Measurements from ENCODE around the gene CFAP141.

The CFAP141 gene

DNA sequence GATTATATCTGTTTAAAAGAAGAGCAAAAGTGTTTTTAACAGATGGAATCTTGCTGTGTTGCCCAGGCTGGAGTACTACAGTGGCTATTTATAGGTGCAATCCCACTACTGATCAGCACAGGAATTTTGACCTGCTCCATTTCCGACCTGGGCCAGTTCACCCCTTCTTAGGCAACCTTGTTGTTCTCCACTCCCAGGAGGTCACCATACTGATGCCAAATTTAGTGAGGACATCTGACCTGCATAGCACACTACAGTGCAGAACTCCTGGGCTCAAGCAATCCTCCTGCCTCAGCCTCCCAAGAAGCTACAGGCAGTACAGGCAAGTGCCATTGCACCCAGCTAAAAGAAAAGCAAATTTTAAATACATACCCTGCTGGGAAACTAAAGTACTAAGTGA is 39.9 kb downstream of the CFAP141 start:
- Histone ChIP-seq H3K4me1 (ENCODE audit: control extremely low read depth in 1 of 4, control insufficient read depth in 4 of 4, insufficient read depth in 4 of 4, low read length in 3 of 4) (peaks cover 0 to 3% (median 0%) of the 10 kb centered on the region in 4 experiments), H3K4me3 (ENCODE audit: control insufficient read depth in 1 of 7, extremely low read depth in 1 of 7, insufficient read depth in 4 of 7, low read depth in 2 of 7, low read length in 6 of 7) (no peak overlapping the region), H3K9me3 (ENCODE audit: control extremely low read depth in 1 of 5, control insufficient read depth in 4 of 5, insufficient read depth in 2 of 5, low read depth in 1 of 5, low read length in 4 of 5) (no peaks in the 10 kb centered on the region), H3K27ac (ENCODE audit: insufficient read depth in 1 of 2, low read depth in 1 of 2, low read length in 2 of 2, poor library complexity in 1 of 2, severe bottlenecking in 2 of 2) (no peak overlapping the region), H3K27me3 (replicated peaks in 2 of 5; ENCODE audit: control insufficient read depth in 4 of 5, insufficient read depth in 5 of 5, low read length in 4 of 5) (no peaks in the 10 kb centered on the region), H3K36me3 (ENCODE audit: control insufficient read depth in 4 of 4, insufficient read depth in 4 of 4, low read length in 3 of 4) (peaks cover 40 to 95% (median 73%) of the 10 kb centered on the region in 4 experiments)
- 100% methylated on average over 1 of the region's 1 CpG for WGBS (ENCODE audit: insufficient coverage)
- CTCF ChIA-PET = interaction anchor here (1.6 to 2.2 kb wide), 2 partner anchors 9 to 11 kb away, joined by 4 to 5 read pairs; partner anchors contain the start of gene NUP210L
- POLR2A ChIA-PET = no interaction called here
- DNase-seq = no peak

DNA sequence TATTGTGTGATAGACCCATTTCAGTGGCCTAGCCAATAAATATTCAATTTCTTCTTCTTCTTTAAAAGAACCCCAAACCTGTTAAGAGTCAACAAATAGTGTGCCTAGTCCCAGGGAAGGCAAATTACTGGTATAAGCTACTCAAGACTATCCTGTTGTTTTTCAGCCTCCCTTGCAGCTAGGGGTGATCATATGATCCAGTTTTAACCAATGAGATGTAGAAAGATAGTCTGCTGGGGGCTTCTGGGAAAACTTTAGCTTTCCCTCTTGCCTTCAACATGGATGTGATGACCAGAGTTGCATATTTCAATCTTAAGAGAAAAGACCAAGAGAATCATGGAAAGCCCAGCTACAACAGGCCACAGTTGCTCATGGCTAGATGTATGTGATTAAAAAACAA is 46.6 kb downstream of the CFAP141 start:
- ChIA-PET POLR2A (interaction anchor here (0.6 kb wide), 1 partner anchor 179 kb away, joined by 3 read pairs; no protein-coding TSS in a partner anchor), CTCF (interaction anchor here (0.9 kb wide), 1 partner anchor 13 kb away, joined by 4 read pairs; no protein-coding TSS in a partner anchor)
- peaks cover 33 to 87% (median 60%) of the 10 kb centered on the region in 4 experiments for H3K36me3 ChIP-seq (ENCODE audit: control insufficient read depth in 4 of 4, insufficient read depth in 4 of 4, low read length in 3 of 4)
- peaks cover 0 to 5% (median 0%) of the 10 kb centered on the region in 5 experiments for H3K9me3 ChIP-seq (ENCODE audit: control extremely low read depth in 1 of 5, control insufficient read depth in 4 of 5, insufficient read depth in 2 of 5, low read depth in 1 of 5, low read length in 4 of 5)
- no peaks in the 10 kb centered on the region for H3K27me3 ChIP-seq (replicated peaks in 2 of 5; ENCODE audit: control insufficient read depth in 4 of 5, insufficient read depth in 5 of 5, low read length in 4 of 5)
- peak overlapping the region in 1 of 2 experiments; percentile 60 for H3K27ac ChIP-seq (ENCODE audit: insufficient read depth in 1 of 2, low read depth in 1 of 2, low read length in 2 of 2, poor library complexity in 1 of 2, severe bottlenecking in 2 of 2)
- H3K4me1 ChIP-seq (ENCODE audit: control extremely low read depth in 1 of 4, control insufficient read depth in 4 of 4, insufficient read depth in 4 of 4, low read length in 3 of 4) = peaks cover 12 to 23% (median 14%) of the 10 kb centered on the region in 4 experiments
- H3K4me3 ChIP-seq (ENCODE audit: control insufficient read depth in 1 of 7, extremely low read depth in 1 of 7, insufficient read depth in 4 of 7, low read depth in 2 of 7, low read length in 6 of 7) = no peak overlapping the region
- no peak for DNase-seq

DNA sequence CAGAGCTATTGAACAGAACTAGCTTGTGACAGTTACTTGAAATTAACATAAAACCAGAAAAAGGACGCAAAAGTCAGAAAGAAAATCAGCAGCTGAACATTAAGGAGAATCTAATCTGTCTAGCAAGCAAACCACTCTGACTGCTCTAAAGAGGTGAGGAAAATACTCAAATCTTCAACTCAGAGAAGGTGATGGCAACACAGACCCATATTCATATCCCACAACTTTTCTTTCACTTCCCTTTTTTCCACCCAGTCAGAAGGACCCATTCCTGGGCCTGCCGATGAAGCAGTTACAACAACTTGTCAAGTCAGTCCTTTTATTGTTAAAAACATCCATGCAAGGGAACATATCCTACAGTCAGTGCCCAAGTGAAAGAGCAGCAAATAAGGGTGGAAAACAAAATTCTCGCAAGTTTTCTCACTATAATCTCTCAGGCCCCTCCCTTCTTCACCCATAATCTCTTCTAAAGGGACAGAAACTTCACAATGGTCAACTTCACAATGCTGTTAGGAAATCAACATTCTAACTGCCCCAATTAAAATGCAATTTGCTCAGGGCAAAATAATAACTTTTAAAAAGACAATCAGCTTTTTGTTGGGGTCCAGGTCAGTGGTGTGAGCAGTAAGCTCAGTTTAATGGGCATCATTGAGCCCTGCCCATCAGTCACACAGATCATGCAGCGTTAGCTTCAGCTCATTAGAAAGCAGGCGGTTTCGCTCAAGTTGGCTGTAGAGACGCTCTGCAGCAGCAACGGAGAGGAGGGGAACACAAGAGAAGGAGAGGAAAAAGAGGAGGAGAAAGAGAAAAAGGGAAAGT is 47.6 kb downstream of the CFAP141 start:
- H3K4me3 ChIP-seq (ENCODE audit: control insufficient read depth in 1 of 7, extremely low read depth in 1 of 7, insufficient read depth in 4 of 7, low read depth in 2 of 7, low read length in 6 of 7) = no peak overlapping the region
- POLR2A ChIA-PET = no interaction called here
- no peak for DNase-seq
- H3K4me1 ChIP-seq (ENCODE audit: control extremely low read depth in 1 of 4, control insufficient read depth in 4 of 4, insufficient read depth in 4 of 4, low read length in 3 of 4) = peaks cover 16 to 25% (median 22%) of the 10 kb centered on the region in 4 experiments
- H3K27me3 ChIP-seq (replicated peaks in 2 of 5; ENCODE audit: control insufficient read depth in 4 of 5, insufficient read depth in 5 of 5, low read length in 4 of 5) = no peaks in the 10 kb centered on the region
- H3K36me3 ChIP-seq (ENCODE audit: control insufficient read depth in 4 of 4, insufficient read depth in 4 of 4, low read length in 3 of 4) = peaks cover 29 to 81% (median 56%) of the 10 kb centered on the region in 4 experiments
- peaks cover 0 to 5% (median 0%) of the 10 kb centered on the region in 5 experiments for H3K9me3 ChIP-seq (ENCODE audit: control extremely low read depth in 1 of 5, control insufficient read depth in 4 of 5, insufficient read depth in 2 of 5, low read depth in 1 of 5, low read length in 4 of 5)
- CTCF ChIA-PET = interaction anchor here (1.0 to 1.3 kb wide), 3 partner anchors 9 to 22 kb away, joined by 3 read pairs; no protein-coding TSS in a partner anchor
- WGBS (ENCODE audit: insufficient coverage) = 86% methylated on average over 7 of the region's 8 CpGs
- peak overlapping the region in 1 of 2 experiments; percentile 60 for H3K27ac ChIP-seq (ENCODE audit: insufficient read depth in 1 of 2, low read depth in 1 of 2, low read length in 2 of 2, poor library complexity in 1 of 2, severe bottlenecking in 2 of 2)

DNA sequence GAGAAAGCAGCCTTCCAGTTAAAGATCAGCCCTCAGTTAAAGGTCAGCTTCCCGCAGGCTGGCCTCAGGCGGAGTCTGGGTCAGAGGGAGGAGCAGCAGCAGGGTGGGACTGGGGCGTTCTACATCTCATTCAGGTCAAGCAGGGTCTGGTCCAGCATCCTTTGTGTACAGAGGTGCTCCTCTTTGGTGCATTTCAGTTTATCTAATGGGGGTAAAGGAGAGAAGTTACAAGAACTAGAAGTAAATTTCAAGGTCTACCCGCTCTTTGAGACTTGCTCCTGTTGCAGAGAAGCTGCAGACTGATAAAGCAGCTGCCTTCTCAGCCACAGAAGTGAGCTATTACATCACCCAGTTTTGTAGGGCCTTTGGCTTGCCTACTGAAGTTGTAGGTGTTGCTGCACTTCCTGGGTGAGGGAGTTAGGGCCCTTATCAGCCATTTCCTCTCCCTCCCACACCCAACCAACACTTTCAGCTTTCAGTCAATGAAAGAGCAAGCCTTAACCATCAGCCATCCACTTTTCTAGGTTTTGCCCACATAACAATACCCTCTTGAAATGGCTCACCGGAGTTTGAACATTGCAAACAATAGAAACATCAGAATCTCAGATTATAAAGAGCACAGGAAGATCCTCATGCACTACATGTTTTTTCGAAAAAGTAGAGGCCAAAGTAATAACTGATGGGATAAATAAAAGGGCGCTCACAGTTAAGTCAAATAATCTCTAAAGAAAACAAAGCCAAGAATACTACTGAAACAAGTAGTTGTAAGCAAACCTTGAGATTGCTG is 48.4 kb downstream of the CFAP141 start:
- DNase-seq = no peak
- Histone ChIP-seq H3K4me1 (ENCODE audit: control extremely low read depth in 1 of 4, control insufficient read depth in 4 of 4, insufficient read depth in 4 of 4, low read length in 3 of 4) (peaks cover 16 to 25% (median 22%) of the 10 kb centered on the region in 4 experiments), H3K9me3 (ENCODE audit: control extremely low read depth in 1 of 5, control insufficient read depth in 4 of 5, insufficient read depth in 2 of 5, low read depth in 1 of 5, low read length in 4 of 5) (peaks cover 0 to 5% (median 0%) of the 10 kb centered on the region in 5 experiments), H3K36me3 (ENCODE audit: control insufficient read depth in 4 of 4, insufficient read depth in 4 of 4, low read length in 3 of 4) (peaks cover 22 to 73% (median 52%) of the 10 kb centered on the region in 4 experiments), H3K4me3 (ENCODE audit: control insufficient read depth in 1 of 7, extremely low read depth in 1 of 7, insufficient read depth in 4 of 7, low read depth in 2 of 7, low read length in 6 of 7) (no peak overlapping the region), H3K27ac (ENCODE audit: insufficient read depth in 1 of 2, low read depth in 1 of 2, low read length in 2 of 2, poor library complexity in 1 of 2, severe bottlenecking in 2 of 2) (peak overlapping the region; percentile 29 to 60), H3K27me3 (replicated peaks in 2 of 5; ENCODE audit: control insufficient read depth in 4 of 5, insufficient read depth in 5 of 5, low read length in 4 of 5) (no peaks in the 10 kb centered on the region)
- CTCF ChIA-PET = interaction anchor here (1.1 to 1.8 kb wide), 4 partner anchors 8 to 14 kb away, joined by 3 to 5 read pairs (median 4); no protein-coding TSS in a partner anchor
- WGBS (ENCODE audit: insufficient coverage) = 100% methylated on average over 3 of the region's 7 CpGs
- POLR2A ChIA-PET = no interaction called here

DNA sequence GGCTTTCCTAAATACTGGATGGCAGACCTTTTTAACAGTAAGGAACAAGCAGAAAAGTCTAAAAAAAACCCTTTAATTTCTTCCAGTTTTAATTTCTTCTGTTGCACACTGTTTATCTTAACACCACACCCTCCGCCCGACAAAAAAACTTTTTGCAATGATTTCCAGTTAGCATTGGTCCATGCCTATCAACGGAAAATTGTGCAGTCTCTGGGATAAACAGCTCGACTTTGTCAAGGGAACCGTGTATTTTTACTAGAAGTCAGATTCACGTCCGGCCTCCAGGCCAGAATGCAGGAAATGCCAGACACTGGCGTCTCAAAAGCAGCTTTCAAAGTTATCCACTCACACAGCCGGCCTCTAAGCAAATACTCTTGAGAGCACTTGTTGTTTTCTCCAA is 50.9 kb downstream of the CFAP141 start:
- peak; percentile 27 to 78 (median 68) for DNase-seq
- no peaks in the 10 kb centered on the region for H3K27me3 ChIP-seq (replicated peaks in 2 of 5; ENCODE audit: control insufficient read depth in 4 of 5, insufficient read depth in 5 of 5, low read length in 4 of 5)
- H3K4me1 ChIP-seq (ENCODE audit: control extremely low read depth in 1 of 4, control insufficient read depth in 4 of 4, insufficient read depth in 4 of 4, low read length in 3 of 4) = peaks cover 16 to 25% (median 22%) of the 10 kb centered on the region in 4 experiments
- H3K27ac ChIP-seq (ENCODE audit: insufficient read depth in 1 of 2, low read depth in 1 of 2, low read length in 2 of 2, poor library complexity in 1 of 2, severe bottlenecking in 2 of 2) = peak overlapping the region; percentile 29 to 74
- CTCF ChIA-PET = interaction anchor here (1.1 to 1.4 kb wide), 3 partner anchors 11 to 165 kb away, joined by 3 to 6 read pairs (median 4); partner anchors contain the start of gene RPS27
- H3K36me3 ChIP-seq (ENCODE audit: control insufficient read depth in 4 of 4, insufficient read depth in 4 of 4, low read length in 3 of 4) = peaks cover 11 to 49% (median 36%) of the 10 kb centered on the region in 4 experiments
- POLR2A ChIA-PET = interaction anchor here (0.6 to 0.7 kb wide), 2 partner anchors 23 to 199 kb away, joined by 4 to 5 read pairs; no protein-coding TSS in a partner anchor
- peaks cover 0 to 5% (median 0%) of the 10 kb centered on the region in 5 experiments for H3K9me3 ChIP-seq (ENCODE audit: control extremely low read depth in 1 of 5, control insufficient read depth in 4 of 5, insufficient read depth in 2 of 5, low read depth in 1 of 5, low read length in 4 of 5)
- peak overlapping the region in 2 of 7 experiments; percentile 8 to 39 for H3K4me3 ChIP-seq (ENCODE audit: control insufficient read depth in 1 of 7, extremely low read depth in 1 of 7, insufficient read depth in 4 of 7, low read depth in 2 of 7, low read length in 6 of 7)
- 23% methylated on average over 7 of the region's 9 CpGs for WGBS (ENCODE audit: insufficient coverage)

DNA sequence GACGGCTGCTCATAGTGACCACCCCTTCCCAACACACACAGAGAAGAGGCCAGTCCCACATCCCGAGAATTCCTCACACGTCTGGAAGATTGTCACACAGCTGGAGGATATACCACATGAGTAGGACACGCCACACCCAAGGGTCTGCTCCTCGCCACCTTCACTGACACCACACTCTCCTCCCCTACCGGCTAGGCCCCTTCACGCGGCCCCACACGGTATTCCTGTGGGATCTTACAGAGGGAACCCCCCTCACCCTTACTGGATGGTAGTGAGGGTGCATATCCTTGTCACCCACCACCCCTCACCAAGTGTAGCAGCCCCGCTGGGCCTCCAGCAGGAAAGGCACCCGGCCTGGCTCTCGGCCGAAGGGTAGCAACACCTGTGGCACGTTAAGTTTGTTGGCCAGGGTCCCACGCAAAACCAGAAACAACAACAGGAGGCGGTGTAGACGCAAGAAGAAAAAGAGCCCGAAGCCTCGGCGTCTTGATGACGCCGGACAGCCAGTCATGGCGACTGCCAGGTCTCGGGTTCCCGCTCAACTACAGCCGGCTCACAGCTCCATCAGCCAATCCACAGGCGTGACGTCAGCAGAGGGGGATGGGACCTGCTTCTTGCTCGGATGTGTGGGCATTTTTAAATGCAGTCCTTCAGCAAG is 51.5 kb downstream of the CFAP141 start, which contains the start of gene NUP210L:
TSS of gene NUP210L (minus strand) at position 540 of the 658 bp plus-strand sequence.
- peak within 1 kb of the TSS; percentile 29 to 74 for H3K27ac ChIP-seq (ENCODE audit: insufficient read depth in 1 of 2, low read depth in 1 of 2, low read length in 2 of 2, poor library complexity in 1 of 2, severe bottlenecking in 2 of 2)
- H3K9me3 ChIP-seq (ENCODE audit: control extremely low read depth in 1 of 5, control insufficient read depth in 4 of 5, insufficient read depth in 2 of 5, low read depth in 1 of 5, low read length in 4 of 5) = peaks cover 0 to 2% (median 0%) of the 10 kb centered on the region in 5 experiments
- WGBS (ENCODE audit: insufficient coverage) = 90% methylated on average over 24 of the region's 29 CpGs
- H3K4me3 ChIP-seq (ENCODE audit: control insufficient read depth in 1 of 7, extremely low read depth in 1 of 7, insufficient read depth in 4 of 7, low read depth in 2 of 7, low read length in 6 of 7) = peak within 1 kb of the TSS in 2 of 7 experiments; percentile 8 to 39
- peak in 2 of 3 donors; percentile 60 to 83 for DNase-seq
- peaks cover 8 to 43% (median 30%) of the 10 kb centered on the region in 4 experiments for H3K36me3 ChIP-seq (ENCODE audit: control insufficient read depth in 4 of 4, insufficient read depth in 4 of 4, low read length in 3 of 4)
- CTCF ChIA-PET = interaction anchor here (1.2 to 1.8 kb wide), 3 partner anchors 11 to 30 kb away, joined by 3 to 4 read pairs (median 4); no protein-coding TSS in a partner anchor
- H3K4me1 ChIP-seq (ENCODE audit: control extremely low read depth in 1 of 4, control insufficient read depth in 4 of 4, insufficient read depth in 4 of 4, low read length in 3 of 4) = peaks cover 16 to 25% (median 23%) of the 10 kb centered on the region in 4 experiments
- no peaks in the 10 kb centered on the region for H3K27me3 ChIP-seq (replicated peaks in 2 of 5; ENCODE audit: control insufficient read depth in 4 of 5, insufficient read depth in 5 of 5, low read length in 4 of 5)
- POLR2A ChIA-PET = interaction anchor here (0.7 kb wide), 1 partner anchor 23 kb away, joined by 4 read pairs; no protein-coding TSS in a partner anchor
